ENCODE data around the gene RPIA.

GRCh38 chr2:88656690-88657089 is 34.8 kb upstream of the RPIA start:
- TF ChIP-seq, protein P1, sequence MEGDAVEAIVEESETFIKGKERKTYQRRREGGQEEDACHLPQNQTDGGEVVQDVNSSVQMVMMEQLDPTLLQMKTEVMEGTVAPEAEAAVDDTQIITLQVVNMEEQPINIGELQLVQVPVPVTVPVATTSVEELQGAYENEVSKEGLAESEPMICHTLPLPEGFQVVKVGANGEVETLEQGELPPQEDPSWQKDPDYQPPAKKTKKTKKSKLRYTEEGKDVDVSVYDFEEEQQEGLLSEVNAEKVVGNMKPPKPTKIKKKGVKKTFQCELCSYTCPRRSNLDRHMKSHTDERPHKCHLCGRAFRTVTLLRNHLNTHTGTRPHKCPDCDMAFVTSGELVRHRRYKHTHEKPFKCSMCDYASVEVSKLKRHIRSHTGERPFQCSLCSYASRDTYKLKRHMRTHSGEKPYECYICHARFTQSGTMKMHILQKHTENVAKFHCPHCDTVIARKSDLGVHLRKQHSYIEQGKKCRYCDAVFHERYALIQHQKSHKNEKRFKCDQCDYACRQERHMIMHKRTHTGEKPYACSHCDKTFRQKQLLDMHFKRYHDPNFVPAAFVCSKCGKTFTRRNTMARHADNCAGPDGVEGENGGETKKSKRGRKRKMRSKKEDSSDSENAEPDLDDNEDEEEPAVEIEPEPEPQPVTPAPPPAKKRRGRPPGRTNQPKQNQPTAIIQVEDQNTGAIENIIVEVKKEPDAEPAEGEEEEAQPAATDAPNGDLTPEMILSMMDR (conservative IDR thresholded peaks at IDR 0.05; ENCODE audit: low read depth, low read length): no peak
- no peak for TF ChIP-seq POLR2A (IDR thresholded peaks at IDR 0.05; ENCODE audit: low read depth, low read length)
- TF ChIP-seq RFX5 (IDR thresholded peaks at IDR 0.05; ENCODE audit: low read depth, low read length): no peak
- TF ChIP-seq ELK1 (IDR thresholded peaks at IDR 0.05; ENCODE audit: borderline replicate concordance, low read depth, low read length): no peak
- no peak for TF ChIP-seq RCOR1 (IDR thresholded peaks at IDR 0.05; ENCODE audit: insufficient replicate concordance, low read length)
- TF ChIP-seq CEBPB (IDR thresholded peaks at IDR 0.05; ENCODE audit: low read depth, low read length): no peak
- TF ChIP-seq MAZ (IDR thresholded peaks at IDR 0.05; ENCODE audit: borderline replicate concordance, low read depth, low read length): no peak
- TF ChIP-seq, protein P2, sequence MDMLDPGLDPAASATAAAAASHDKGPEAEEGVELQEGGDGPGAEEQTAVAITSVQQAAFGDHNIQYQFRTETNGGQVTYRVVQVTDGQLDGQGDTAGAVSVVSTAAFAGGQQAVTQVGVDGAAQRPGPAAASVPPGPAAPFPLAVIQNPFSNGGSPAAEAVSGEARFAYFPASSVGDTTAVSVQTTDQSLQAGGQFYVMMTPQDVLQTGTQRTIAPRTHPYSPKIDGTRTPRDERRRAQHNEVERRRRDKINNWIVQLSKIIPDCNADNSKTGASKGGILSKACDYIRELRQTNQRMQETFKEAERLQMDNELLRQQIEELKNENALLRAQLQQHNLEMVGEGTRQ (IDR thresholded peaks at IDR 0.05; ENCODE audit: low read depth, low read length): no peak
- no peak for TF ChIP-seq SMC3 (IDR thresholded peaks at IDR 0.05; ENCODE audit: low read depth, low read length)
- no peak for TF ChIP-seq FOS (IDR thresholded peaks at IDR 0.05; ENCODE audit: low read depth, low read length)
- TF ChIP-seq MXI1 (IDR thresholded peaks at IDR 0.05; ENCODE audit: borderline replicate concordance, low read depth, low read length): no peak
